ENCODE data around the gene BAZ2A.

DNA sequence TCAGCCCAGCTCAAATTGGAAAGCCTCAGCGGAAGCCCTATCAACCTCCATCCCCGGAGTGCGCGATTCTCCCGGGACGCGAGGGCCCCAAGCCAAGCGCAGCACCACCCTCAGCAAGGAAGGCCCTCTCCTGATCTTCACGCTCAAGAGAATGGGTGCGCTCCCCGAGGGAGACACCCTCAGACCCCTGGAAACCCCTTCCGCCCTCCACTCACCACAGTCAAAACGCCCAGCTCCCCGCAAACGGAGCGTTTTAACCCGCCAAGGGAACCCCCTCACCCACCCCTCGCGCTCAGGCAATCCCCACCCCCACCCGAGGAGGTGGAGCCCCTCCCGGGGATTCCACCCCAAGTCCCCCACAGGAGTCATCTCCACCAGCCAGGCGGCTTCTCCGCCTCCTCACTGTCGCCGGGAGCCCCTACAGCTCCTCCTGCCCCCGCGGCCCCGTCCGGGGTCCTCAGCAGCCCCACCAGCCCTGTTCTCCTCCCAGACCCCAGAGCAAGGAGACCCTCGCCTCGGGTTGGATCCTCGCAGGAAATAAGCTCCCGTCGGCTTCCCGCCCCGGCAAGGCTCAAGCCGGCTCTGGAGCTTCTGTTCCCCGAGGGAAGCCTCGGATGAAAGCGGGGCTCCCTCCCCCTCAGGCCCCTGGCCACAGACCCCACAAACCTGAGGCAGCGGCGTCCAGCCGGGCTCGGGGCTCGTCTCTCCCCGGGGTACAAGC lies 507 bp downstream of the BAZ2A start:
- TF ChIP-seq POLR2A (IDR thresholded peaks at IDR 0.05) (no peak), POLR2AphosphoS5 (IDR thresholded peaks at IDR 0.05) (no peak)
- TF ChIP-seq, protein P1, sequence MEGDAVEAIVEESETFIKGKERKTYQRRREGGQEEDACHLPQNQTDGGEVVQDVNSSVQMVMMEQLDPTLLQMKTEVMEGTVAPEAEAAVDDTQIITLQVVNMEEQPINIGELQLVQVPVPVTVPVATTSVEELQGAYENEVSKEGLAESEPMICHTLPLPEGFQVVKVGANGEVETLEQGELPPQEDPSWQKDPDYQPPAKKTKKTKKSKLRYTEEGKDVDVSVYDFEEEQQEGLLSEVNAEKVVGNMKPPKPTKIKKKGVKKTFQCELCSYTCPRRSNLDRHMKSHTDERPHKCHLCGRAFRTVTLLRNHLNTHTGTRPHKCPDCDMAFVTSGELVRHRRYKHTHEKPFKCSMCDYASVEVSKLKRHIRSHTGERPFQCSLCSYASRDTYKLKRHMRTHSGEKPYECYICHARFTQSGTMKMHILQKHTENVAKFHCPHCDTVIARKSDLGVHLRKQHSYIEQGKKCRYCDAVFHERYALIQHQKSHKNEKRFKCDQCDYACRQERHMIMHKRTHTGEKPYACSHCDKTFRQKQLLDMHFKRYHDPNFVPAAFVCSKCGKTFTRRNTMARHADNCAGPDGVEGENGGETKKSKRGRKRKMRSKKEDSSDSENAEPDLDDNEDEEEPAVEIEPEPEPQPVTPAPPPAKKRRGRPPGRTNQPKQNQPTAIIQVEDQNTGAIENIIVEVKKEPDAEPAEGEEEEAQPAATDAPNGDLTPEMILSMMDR (IDR thresholded peaks at IDR 0.05), result no peak

All from sigmoid colon (tissue), 4 donors.